NT2/D1 (cell line): ENCODE measurements around the gene GLT1D1.

ENCODE experiments used
- SUZ12 ChIP-seq: IDR thresholded peaks from 2 replicates; pipeline ENCODE4 v1.6.1; 2011; ENCODE audit not compliant: insufficient read length, insufficient read depth; ENCODE audit errors: extremely low read depth
- ZNF274 ChIP-seq: IDR thresholded peaks from 2 replicates; pipeline ENCODE4 v1.6.1; 2011; ENCODE audit warnings: mild to moderate bottlenecking, low read depth, low read length

DNA sequence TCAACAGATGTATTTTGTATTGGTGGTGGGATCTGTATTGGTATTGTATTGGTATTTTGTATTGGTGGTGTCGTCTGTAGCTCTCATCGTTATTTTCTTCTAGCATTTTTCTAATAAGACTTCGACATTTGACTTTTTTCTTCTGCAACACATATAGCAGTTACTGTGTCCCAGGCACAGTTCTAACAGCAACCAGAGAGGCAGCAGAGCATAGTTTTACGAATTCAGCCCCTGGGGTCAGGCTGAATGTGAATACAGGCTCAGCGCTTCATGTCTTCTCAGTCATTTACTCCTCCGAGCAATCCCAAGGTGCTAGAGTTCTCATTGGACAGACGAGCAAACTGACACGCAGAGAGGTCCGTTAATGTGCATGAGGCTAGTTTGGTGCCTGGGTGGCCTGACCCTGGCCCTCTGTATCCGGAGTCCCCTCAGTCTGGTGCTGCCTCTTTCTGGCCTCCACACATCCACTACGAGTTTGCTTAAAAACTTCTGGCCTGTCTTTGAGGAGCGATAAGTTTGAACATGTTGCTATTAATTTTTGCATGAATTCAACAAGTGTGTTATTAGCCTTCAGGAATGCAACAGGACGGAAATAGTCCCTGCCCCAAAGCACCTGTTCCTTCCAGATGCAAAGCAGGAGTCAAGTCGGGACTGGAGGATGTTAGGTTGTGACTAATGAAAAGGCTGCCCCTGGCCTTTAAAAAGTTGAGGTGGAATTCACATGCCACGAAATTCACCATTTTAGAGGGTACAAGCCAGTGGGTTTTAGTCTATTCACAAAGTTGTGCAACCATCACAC is 87.0 kb downstream of the GLT1D1 start:
- TF ChIP-seq SUZ12, result no peak
- TF ChIP-seq ZNF274, result no peak
